ENCODE data around the gene GRM6. TPM values are rescaled to one million over a fixed set of nuclear protein-coding genes. Genes with fewer than 3 reads are reported as not detected.

GRM6 gene
- total RNA-seq, 1 donor from 2014 or later, result not detected

GRCh38 chr5:178941361-178941760 lies 53.8 kb downstream of the GRM6 start:
- Mint-ChIP-seq H3K27ac (ENCODE audit: unreplicated experiment) (peak overlapping the region; percentile 86), H3K4me3 (ENCODE audit: unreplicated experiment) (peak overlapping the region; percentile 91), H3K27me3 (ENCODE audit: unreplicated experiment) (no peaks in the 10 kb centered on the region), H3K9me3 (ENCODE audit: unreplicated experiment) (peaks cover 58% of the 10 kb centered on the region), H3K4me1 (ENCODE audit: unreplicated experiment) (peaks cover 6% of the 10 kb centered on the region), H3K36me3 (ENCODE audit: unreplicated experiment) (peaks cover 18% of the 10 kb centered on the region)
- TF ChIP-seq CTCF (IDR thresholded peaks at IDR 0.05), result no peak
- no peak for DNase-seq (ENCODE audit: extremely low spot score, unreplicated experiment)

GRCh38 chr5:178940569-178941360 lies 54.4 kb downstream of the GRM6 start, which contains the start of gene ZNF454:
Gene ZNF454, plus strand, starts transcription at chr5:178941198. Its CDS starts 1,594 bp downstream, at chr5:178942792.
- peaks cover 19% of the 10 kb centered on the region for H3K36me3 Mint-ChIP-seq (ENCODE audit: unreplicated experiment)
- no peak for TF ChIP-seq CTCF (IDR thresholded peaks at IDR 0.05)
- H3K4me1 Mint-ChIP-seq (ENCODE audit: unreplicated experiment), result peaks cover 6% of the 10 kb centered on the region
- H3K4me3 Mint-ChIP-seq (ENCODE audit: unreplicated experiment), result peak within 1 kb of the TSS; percentile 91
- H3K9me3 Mint-ChIP-seq (ENCODE audit: unreplicated experiment), result peaks cover 59% of the 10 kb centered on the region
- no peaks in the 10 kb centered on the region for H3K27me3 Mint-ChIP-seq (ENCODE audit: unreplicated experiment)
- peak; percentile 90 for DNase-seq (ENCODE audit: extremely low spot score, unreplicated experiment)
- H3K27ac Mint-ChIP-seq (ENCODE audit: unreplicated experiment), result peak within 1 kb of the TSS; percentile 86

GRCh38 chr5:178931846-178932760 lies 63.0 kb downstream of the GRM6 start:
- Mint-ChIP-seq H3K4me3 (ENCODE audit: unreplicated experiment) (no peak overlapping the region), H3K27me3 (ENCODE audit: unreplicated experiment) (no peaks in the 10 kb centered on the region), H3K36me3 (ENCODE audit: unreplicated experiment) (peaks cover 26% of the 10 kb centered on the region), H3K4me1 (ENCODE audit: unreplicated experiment) (no peaks in the 10 kb centered on the region), H3K9me3 (ENCODE audit: unreplicated experiment) (peaks cover 65% of the 10 kb centered on the region), H3K27ac (ENCODE audit: unreplicated experiment) (no peak overlapping the region)
- no peak for TF ChIP-seq CTCF (IDR thresholded peaks at IDR 0.05)
- DNase-seq (ENCODE audit: extremely low spot score, unreplicated experiment), result no peak

Other genes starting within 250 kb of the GRM6 start
- gene ZNF354B, start 135.4 kb downstream of the GRM6 start, total RNA-seq, result 18.9 and 20.0 TPM in 2 replicates
- 1.2 and 1.7 TPM in 2 replicates for gene ZFP2, start 99.4 kb downstream of the GRM6 start, total RNA-seq
- 1.2 and 1.6 TPM in 2 replicates for gene ZNF454, start 54.1 kb downstream of the GRM6 start, total RNA-seq
- gene ZNF879, start 28.5 kb upstream of the GRM6 start, total RNA-seq, result 4.2 and 5.2 TPM in 2 replicates
- 4.6 and 6.3 TPM in 2 replicates for gene ZNF354C, start 65.1 kb upstream of the GRM6 start, total RNA-seq